Common myeloid progenitor, CD34-positive (primary cell): Measurements from ENCODE around the gene CDH15.
A peak's percentile ranks its signal among the peaks of the same experiment; 100 is the strongest.

ENCODE experiments used
- CTCF ChIA-PET: fragments of 350-600 bp; sonication (Branson Sonifier 250); formaldehyde crosslinking; loops from one replicate; lab custom pipeline; 2021; ENCODE audit warnings: antibody characterized with exemption; lab: Charles Lee
- POLR2A ChIA-PET: fragments of 350-600 bp; sonication (Branson Sonifier 250); formaldehyde crosslinking; loops from one replicate; lab custom pipeline; 2021; ENCODE audit warnings: antibody characterized with exemption; lab: Charles Lee
- DNase-seq, 3 donors: peaks; one replicate each; pipeline versions ENCODE4 v3.0.0 to v3.0.0-alpha.2; 2013
- H3K27ac ChIP-seq, 2 experiments: 1 replicate in 1 of 2; 2 replicates in 1 of 2; pipeline ENCODE4 v1.7.0; 2013; ENCODE audit warnings: inconsistent platforms in 2 of 2, low read length in 2 of 2, mild to moderate bottlenecking in 2 of 2, low read depth in 1 of 2, moderate library complexity in 1 of 2; ENCODE audit not compliant: severe bottlenecking in 2 of 2, insufficient read depth in 1 of 2, poor library complexity in 1 of 2
- H3K27me3 ChIP-seq, 5 experiments: replicated peaks in 2 of 5; 1 replicate in 3 of 5; 2 replicates in 2 of 5; pipeline versions ENCODE4 v1.6.1 to v1.7.0; 2013; ENCODE audit warnings: low read length in 4 of 5, mild to moderate bottlenecking in 2 of 5, moderate library complexity in 2 of 5, inconsistent platforms in 1 of 5; ENCODE audit not compliant: insufficient read depth in 5 of 5, control insufficient read depth in 4 of 5
- H3K36me3 ChIP-seq, 4 experiments: 1 replicate in 2 of 4; 2 replicates in 2 of 4; pipeline versions ENCODE4 v1.6.1 to v1.7.0; 2013; ENCODE audit warnings: low read length in 3 of 4, control low read depth in 1 of 4, mild to moderate bottlenecking in 1 of 4; ENCODE audit not compliant: control insufficient read depth in 4 of 4, insufficient read depth in 4 of 4
- H3K4me1 ChIP-seq, 4 experiments: 1 replicate in 3 of 4; 2 replicates in 1 of 4; pipeline versions ENCODE4 v1.6.1 to v1.7.1; 2013; ENCODE audit warnings: low read length in 3 of 4, mild to moderate bottlenecking in 3 of 4, control low read depth in 1 of 4, inconsistent platforms in 1 of 4, moderate library complexity in 1 of 4; ENCODE audit not compliant: control insufficient read depth in 4 of 4, insufficient read depth in 4 of 4; ENCODE audit errors: control extremely low read depth in 1 of 4
- H3K4me3 ChIP-seq, 7 experiments: 1 replicate in 4 of 7; 2 replicates in 3 of 7; pipeline versions ENCODE4 v1.5.1 to v1.7.0; 2013; ENCODE audit warnings: mild to moderate bottlenecking in 7 of 7, low read length in 6 of 7, moderate library complexity in 6 of 7, inconsistent platforms in 2 of 7, low read depth in 2 of 7, control low read depth in 1 of 7; ENCODE audit not compliant: insufficient read depth in 4 of 7, control insufficient read depth in 1 of 7; ENCODE audit errors: extremely low read depth in 1 of 7
- H3K9me3 ChIP-seq, 5 experiments: 1 replicate in 4 of 5; 2 replicates in 1 of 5; pipeline versions ENCODE4 v1.6.1 to v1.7.1; 2013; ENCODE audit warnings: low read length in 4 of 5, mild to moderate bottlenecking in 2 of 5, inconsistent platforms in 1 of 5, low read depth in 1 of 5, moderate library complexity in 1 of 5; ENCODE audit not compliant: control insufficient read depth in 4 of 5, insufficient read depth in 2 of 5; ENCODE audit errors: control extremely low read depth in 1 of 5
- WGBS: methylation state at CpG from one replicate; pipeline ENCODE4 v1.1.5; 2013; ENCODE audit not compliant: insufficient coverage; 5-methylcytosine and 5-hydroxymethylcytosine counted together

CDH15 gene

GRCh38 chr16:89150981-89151380 is 20.6 kb upstream of the CDH15 start:
- 82% methylated on average over 2 of the region's 8 CpGs for WGBS
- peaks cover 11 to 60% (median 43%) of the 10 kb centered on the region in 4 experiments for H3K36me3 ChIP-seq
- no peaks in the 10 kb centered on the region for H3K27me3 ChIP-seq
- peaks cover 0 to 25% (median 11%) of the 10 kb centered on the region in 5 experiments for H3K9me3 ChIP-seq
- CTCF ChIA-PET, result no interaction called here
- POLR2A ChIA-PET, result no interaction called here
- H3K4me3 ChIP-seq, result no peak overlapping the region
- peaks cover 0 to 9% (median 5%) of the 10 kb centered on the region in 4 experiments for H3K4me1 ChIP-seq
- DNase-seq, result no peak
- H3K27ac ChIP-seq, result no peak overlapping the region

- CTCF ChIA-PET, result no interaction called here
- peak in 2 of 3 donors; percentile 46 to 49 for DNase-seq
- Histone ChIP-seq H3K4me1 (peaks cover 0 to 27% (median 17%) of the 10 kb centered on the region in 4 experiments), H3K9me3 (peaks cover 0 to 15% (median 11%) of the 10 kb centered on the region in 5 experiments), H3K27ac (no peak overlapping the region), H3K36me3 (peaks cover 8 to 46% (median 31%) of the 10 kb centered on the region in 4 experiments), H3K27me3 (no peaks in the 10 kb centered on the region), H3K4me3 (no peak overlapping the region)
- 91% methylated on average over 38 of the region's 41 CpGs for WGBS
- POLR2A ChIA-PET, result no interaction called here
These were observed 18.5 kb upstream of the CDH15 start for GRCh38 chr16:89152831-89153700.

DNA sequence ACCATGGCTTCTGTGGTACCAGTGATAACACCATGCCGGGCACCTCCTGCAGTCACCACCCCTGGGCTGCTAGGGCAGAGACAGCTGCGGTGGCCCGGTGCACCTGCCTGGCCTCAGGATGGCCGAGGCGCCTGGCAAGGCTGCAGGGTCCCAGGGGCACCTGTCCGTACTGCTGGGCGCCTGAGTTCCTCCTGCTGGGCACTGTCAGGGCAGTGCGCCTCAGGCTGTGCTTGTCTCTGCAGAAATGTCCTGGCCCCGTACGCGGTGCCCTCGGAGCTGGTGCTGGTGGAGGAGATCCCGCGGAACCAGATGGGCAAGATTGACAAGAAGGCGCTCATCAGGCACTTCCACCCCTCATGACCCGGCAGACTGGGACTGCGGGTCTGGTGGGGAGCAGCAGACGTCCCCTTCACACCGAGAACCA is 17.7 kb upstream of the CDH15 start:
- Histone ChIP-seq H3K27me3 (no peaks in the 10 kb centered on the region), H3K9me3 (peaks cover 0 to 9% (median 7%) of the 10 kb centered on the region in 5 experiments), H3K36me3 (peaks cover 5 to 38% (median 27%) of the 10 kb centered on the region in 4 experiments), H3K27ac (no peak overlapping the region), H3K4me1 (peaks cover 0 to 27% (median 17%) of the 10 kb centered on the region in 4 experiments), H3K4me3 (no peak overlapping the region)
- 91% methylated on average over 19 of the region's 19 CpGs for WGBS
- CTCF ChIA-PET, result no interaction called here
- peak in 2 of 3 donors; percentile 25 to 39 for DNase-seq
- POLR2A ChIA-PET, result no interaction called here

- DNase-seq, result no peak
- ChIA-PET CTCF (interaction anchor here (0.8 to 1.9 kb wide), 4 partner anchors 11 to 278 kb away, joined by 3 to 7 read pairs (median 4); no protein-coding TSS in a partner anchor), POLR2A (no interaction called here)
- no peak overlapping the region for H3K4me3 ChIP-seq
- 87% methylated on average over 21 of the region's 24 CpGs for WGBS
- H3K4me1 ChIP-seq, result peaks cover 0 to 27% (median 17%) of the 10 kb centered on the region in 4 experiments
- peaks cover 0 to 31% (median 20%) of the 10 kb centered on the region in 4 experiments for H3K36me3 ChIP-seq
- no peak overlapping the region for H3K27ac ChIP-seq
- no peaks in the 10 kb centered on the region for H3K27me3 ChIP-seq
- H3K9me3 ChIP-seq, result peaks cover 0 to 2% (median under 1%) of the 10 kb centered on the region in 5 experiments
These were observed 17.0 kb upstream of the CDH15 start for GRCh38 chr16:89154390-89155183.

- Histone ChIP-seq H3K9me3 (no peaks in the 10 kb centered on the region), H3K27me3 (no peaks in the 10 kb centered on the region), H3K27ac (no peak overlapping the region), H3K4me1 (peaks cover 0 to 27% (median 17%) of the 10 kb centered on the region in 4 experiments), H3K4me3 (no peak overlapping the region), H3K36me3 (peaks cover 0 to 24% (median 15%) of the 10 kb centered on the region in 4 experiments)
- WGBS, result 72% methylated on average over 17 of the region's 19 CpGs
- no peak for DNase-seq
- CTCF ChIA-PET, result interaction anchor here (0.8 to 2.0 kb wide), 16 partner anchors 10 to 412 kb away, joined by 3 to 9 read pairs (median 4); no protein-coding TSS in a partner anchor
- POLR2A ChIA-PET, result interaction anchor here (0.6 kb wide), 1 partner anchor 9 kb away, joined by 3 read pairs; no protein-coding TSS in a partner anchor
These were observed 16.3 kb upstream of the CDH15 start for GRCh38 chr16:89155184-89155679.

DNA sequence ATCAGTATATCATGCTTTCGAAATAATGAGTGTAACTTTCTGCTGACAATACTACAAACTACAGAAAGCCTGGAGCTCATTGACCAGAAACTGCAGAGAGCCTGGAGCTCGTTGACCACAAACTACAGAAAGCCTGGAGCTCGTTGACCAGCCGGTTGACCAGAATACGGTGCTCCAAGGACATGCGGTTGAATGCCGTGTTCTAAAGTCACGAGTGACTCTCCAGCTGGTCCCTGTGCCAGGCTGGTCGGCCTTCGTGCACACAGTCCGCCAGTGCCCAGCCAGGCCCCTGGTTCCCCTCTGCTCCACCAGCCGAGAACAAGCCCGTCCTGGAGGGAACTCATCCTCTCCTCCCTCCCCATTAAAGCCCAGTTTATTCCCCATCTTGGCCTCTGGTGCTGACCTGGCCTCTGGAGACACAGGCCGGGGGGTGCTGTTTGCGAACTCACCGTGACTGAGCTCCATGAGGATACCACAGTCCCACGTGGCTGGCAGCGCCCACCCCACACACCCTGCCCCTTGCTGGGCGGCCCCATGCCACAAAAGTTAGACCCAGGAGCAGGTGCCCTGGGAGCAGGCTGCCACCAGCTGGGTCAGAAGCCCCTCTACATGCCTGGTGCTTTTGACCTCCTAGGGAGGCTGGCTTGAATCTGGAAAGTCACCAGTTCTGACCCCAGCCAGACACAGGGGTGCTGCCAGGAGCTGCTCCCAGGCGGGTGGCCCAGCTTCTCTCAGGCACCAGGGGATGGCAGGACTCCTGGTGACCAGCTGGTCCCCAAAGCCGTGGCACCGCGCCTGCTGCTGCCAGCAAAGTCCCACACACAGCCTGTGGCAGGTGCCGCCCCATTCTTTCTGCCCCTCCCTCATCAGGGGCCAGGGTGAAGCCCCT is 15.5 kb upstream of the CDH15 start:
- ChIA-PET POLR2A (interaction anchor here (0.6 to 0.7 kb wide), 3 partner anchors 8 to 348 kb away, joined by 3 read pairs; no protein-coding TSS in a partner anchor), CTCF (interaction anchor here (0.8 to 2.0 kb wide), 23 partner anchors 9 to 413 kb away, joined by 3 to 9 read pairs (median 3); partner anchors contain the start of genes GALNS and TRAPPC2L)
- Histone ChIP-seq H3K4me1 (peaks cover 0 to 27% (median 17%) of the 10 kb centered on the region in 4 experiments), H3K4me3 (no peak overlapping the region), H3K27ac (no peak overlapping the region), H3K9me3 (no peaks in the 10 kb centered on the region), H3K36me3 (peaks cover 0 to 15% (median 8%) of the 10 kb centered on the region in 4 experiments), H3K27me3 (no peaks in the 10 kb centered on the region)
- peak; percentile 44 to 80 (median 75) for DNase-seq
- WGBS, result 57% methylated on average over 22 of the region's 24 CpGs
